K562 (cell line): ENCODE data around the gene HCRT. TPM values are rescaled to one million over a fixed set of nuclear protein-coding genes. Genes with fewer than 3 reads are reported as not detected.

ENCODE experiments used
- ATAC-seq: fragments of 200-7000 bp; cut with Tn5 transposase; 3 replicates; pipeline ENCODE4 v1.9.1; 2020; ENCODE audit warnings: moderate library complexity
- BruUV-seq: library from RNA; stranded (reverse); fragments of 400-500 nt; replicated peaks from 2 replicates; lab custom pipeline; 2021; lab: Mats Ljungman, UMichigan
- CTCF ChIA-PET: fragments of 300-600 bp; formaldehyde crosslinking; extraction: SDS; loops from one replicate; lab custom pipeline; 2021; ENCODE audit warnings: low intra/inter-chr PET ratio; lab: Yijun Ruan, JAX
- POLR2A ChIA-PET: fragments of 300-600, 350-650 bp; sonication (Branson Sonifier 250); formaldehyde crosslinking; extraction: SDS; loops from one replicate; lab custom pipeline; 2021; ENCODE audit warnings: antibody characterized with exemption, inconsistent platforms; lab: Yijun Ruan, JAX
- DNase-seq, 4 experiments: peaks; one replicate each; pipeline versions ENCODE4 v3.0.0 to v3.0.0-alpha.2; 2011 to 2018; ENCODE audit warnings: low spot score in 3 of 4, mixed read lengths in 3 of 4; ENCODE audit errors: extremely low read depth in 1 of 4
- FAIRE-seq: peaks from 2 replicates; lab custom pipeline; 2011; peaks lifted over from hg19 to GRCh38; lab: Jason Lieb, UNC
- H2AFZ ChIP-seq: 2 replicates; pipeline ENCODE4 v1.6.0; 2011; ENCODE audit warnings: low read depth, low read length, control low read depth, inconsistent platforms
- H3K27ac ChIP-seq: fragments of 200-600 bp; 3 replicates; pipeline ENCODE4 v1.8.0; 2011; ENCODE audit warnings: low read depth, mild to moderate bottlenecking, control low read depth, inconsistent platforms, low read length, moderate library complexity, mixed read lengths; ENCODE audit errors: extremely low read depth
- H3K27me3 ChIP-seq, 2 experiments: fragments of 300-600 bp in 1 of 2; 2 replicates in 1 of 2; 3 replicates in 1 of 2; pipeline versions ENCODE4 v1.6.0 to v1.8.0; 2011; ENCODE audit warnings: inconsistent platforms in 2 of 2, low read length in 2 of 2, mild to moderate bottlenecking in 1 of 2, mixed read lengths in 1 of 2, moderate library complexity in 1 of 2; ENCODE audit not compliant: control insufficient read depth in 2 of 2, insufficient read depth in 2 of 2
- H3K36me3 ChIP-seq: fragments of 300-600 bp; 3 replicates; pipeline ENCODE4 v1.8.0; 2011; ENCODE audit warnings: mild to moderate bottlenecking, low read length, inconsistent platforms; ENCODE audit not compliant: control insufficient read depth, insufficient read depth
- H3K4me1 ChIP-seq, 2 experiments: fragments of 200-600 bp in 1 of 2; replicated peaks in 1 of 2; 2 replicates in 1 of 2; 3 replicates in 1 of 2; pipeline versions ENCODE4 v1.5.1 to v1.8.0; 2011; ENCODE audit warnings: inconsistent platforms in 2 of 2, low read length in 2 of 2, mild to moderate bottlenecking in 1 of 2, mixed read lengths in 1 of 2, moderate library complexity in 1 of 2; ENCODE audit not compliant: control insufficient read depth in 2 of 2, insufficient read depth in 2 of 2
- H3K4me2 ChIP-seq: 2 replicates; pipeline ENCODE4 v1.6.1; 2011; ENCODE audit warnings: low read length, control low read depth, inconsistent platforms, mixed read lengths; ENCODE audit not compliant: insufficient read depth
- H3K4me3 ChIP-seq: fragments of 200-600 bp; sonication (generic), shearing (Covaris generic); 2 replicates; pipeline ENCODE4 v1.5.1; 2016; ENCODE audit warnings: control low read depth, inconsistent platforms
- H3K79me2 ChIP-seq: fragments of 200-600 bp; 3 replicates; pipeline ENCODE4 v1.8.0; 2011; ENCODE audit warnings: low read length, inconsistent platforms; ENCODE audit not compliant: control insufficient read depth, insufficient read depth
- H3K9ac ChIP-seq, 2 experiments: 2 replicates each; pipeline versions ENCODE4 v1.6.0 to v1.6.1; 2011; ENCODE audit warnings: low read depth in 2 of 2, low read length in 2 of 2, control low read depth in 1 of 2, inconsistent platforms in 1 of 2, mild to moderate bottlenecking in 1 of 2, mixed read lengths in 1 of 2; ENCODE audit not compliant: insufficient read depth in 1 of 2
- H3K9me1 ChIP-seq: one replicate; pipeline ENCODE4 v1.6.0; 2011; ENCODE audit warnings: inconsistent platforms, mild to moderate bottlenecking, low read length, moderate library complexity; ENCODE audit not compliant: control insufficient read depth, insufficient read depth
- H3K9me3 ChIP-seq: replicated peaks from 2 replicates; pipeline ENCODE4 v1.5.1; 2011; ENCODE audit warnings: low read depth, low read length, inconsistent platforms; ENCODE audit not compliant: control insufficient read depth, insufficient read depth
- H4K20me1 ChIP-seq: replicated peaks from 2 replicates; pipeline ENCODE4 v1.6.1; 2011; ENCODE audit warnings: low read length, inconsistent platforms, mixed read lengths; ENCODE audit not compliant: control insufficient read depth, insufficient read depth
- BDP1 ChIP-seq: IDR thresholded peaks from 3 replicates; pipeline ENCODE4 v1.6.1; 2011; ENCODE audit not compliant: insufficient read length, insufficient read depth
- C11orf30 ChIP-seq: fragments of 450-650 bp; IDR thresholded peaks from 2 replicates; pipeline ENCODE4 v1.6.1; 2016; ENCODE audit warnings: low read depth, mild to moderate bottlenecking
- CEBPG ChIP-seq, 3 experiments: fragments of 200-800 bp in 1 of 3; sonication (Bioruptor generic) in 1 of 3; sonication (generic) in 1 of 3; formaldehyde crosslinking in 1 of 3; IDR thresholded peaks in 2 of 3; conservative IDR thresholded peaks in 1 of 3; 2 replicates each; pipeline versions ENCODE4 v1.6.1 to v1.8.0; 2016 to 2022; ENCODE audit warnings: missing compliant biosample characterization in 2 of 3, missing genetic modification characterization in 2 of 3, mild to moderate bottlenecking in 1 of 3, missing genetic modification reagents in 1 of 3
- KLF6 ChIP-seq: fragments of 250-450 bp; sonication (Bioruptor Pico); IDR thresholded peaks from 2 replicates; pipeline ENCODE4 v1.4.0; 2020; ENCODE audit warnings: mild to moderate bottlenecking, moderate library complexity, borderline replicate concordance
- MBD2 ChIP-seq: sonication (generic); IDR thresholded peaks from 2 replicates; pipeline ENCODE4 v1.6.1; 2016; ENCODE audit warnings: low read depth, borderline replicate concordance
- PPARD ChIP-seq: fragments of 250-450 bp; sonication (Bioruptor Pico); IDR thresholded peaks from 2 replicates; pipeline ENCODE4 v1.8.0; 2022; ENCODE audit warnings: inconsistent platforms, mild to moderate bottlenecking, moderate library complexity
- PYGO2 ChIP-seq: fragments of 450-650 bp; IDR thresholded peaks from 2 replicates; pipeline ENCODE4 v1.6.1; 2016; ENCODE audit warnings: mild to moderate bottlenecking, missing genetic modification characterization, moderate library complexity, missing compliant biosample characterization
- RBM34 ChIP-seq: fragments of 200-400 bp; formaldehyde crosslinking; IDR thresholded peaks from 2 replicates; pipeline ENCODE4 v1.6.1; 2018; ENCODE audit warnings: low read length, borderline replicate concordance; ENCODE audit not compliant: insufficient read depth
- SAP30 ChIP-seq: fragments of 200-600 bp; sonication (generic); IDR thresholded peaks from 2 replicates; pipeline ENCODE4 v1.6.1; 2012; ENCODE audit warnings: borderline replicate concordance, low read depth, mild to moderate bottlenecking, moderate library complexity, low read length, control low read depth, inconsistent platforms; ENCODE audit not compliant: insufficient read depth, poor library complexity, severe bottlenecking
- TFAM ChIP-seq: fragments of 250-450 bp; sonication (Bioruptor Pico); conservative IDR thresholded peaks from 2 replicates; pipeline ENCODE4 v1.5.0; 2021; ENCODE audit warnings: mild to moderate bottlenecking, moderate library complexity
- ZFP1 ChIP-seq: fragments of 450-650 bp; formaldehyde crosslinking; IDR thresholded peaks from 2 replicates; pipeline ENCODE4 v1.4.0; 2020; ENCODE audit warnings: mild to moderate bottlenecking, mixed read lengths
- ZKSCAN1 ChIP-seq: fragments of 150-350 bp; IDR thresholded peaks from 2 replicates; pipeline ENCODE4 v1.6.1; 2016; ENCODE audit warnings: low read depth, low read length
- ZKSCAN8 ChIP-seq: fragments of 200-800 bp; sonication (Bioruptor generic); IDR thresholded peaks from 2 replicates; pipeline ENCODE4 v1.6.1; 2016; ENCODE audit warnings: missing genetic modification characterization, missing compliant biosample characterization
- ZNF124 ChIP-seq: sonication (generic); formaldehyde crosslinking; IDR thresholded peaks from 2 replicates; pipeline ENCODE4 v1.8.1; 2022; ENCODE audit warnings: missing genetic modification reagents
- ZNF224 ChIP-seq: sonication (generic); formaldehyde crosslinking; IDR thresholded peaks from 2 replicates; pipeline ENCODE4 v1.8.0; 2022; ENCODE audit warnings: mild to moderate bottlenecking, missing genetic modification reagents
- WGBS: fragments of 100-300 bp; shearing (Covaris generic); methylation state at CpG from one replicate; pipeline ENCODE4 v1.1.6; 2016; ENCODE audit warnings: low coverage, mixed read lengths; ENCODE audit not compliant: insufficient coverage; ENCODE audit errors: missing lambda C conversion rate; 5-methylcytosine and 5-hydroxymethylcytosine counted together
- in situ Hi-C: fragments of 300-500 bp; cut with MboI; formaldehyde crosslinking; loops from 4 replicates; pipeline ENCODE4 v1.15.0; 2018; ENCODE audit warnings: inconsistent platforms, mixed read lengths
- intact Hi-C: fragments of 100-400 bp; cut with micrococcal nuclease; formaldehyde crosslinking; loops from 2 replicates; pipeline ENCODE4 v1.14.2; 2022
- polyA plus RNA-seq, 8 experiments: library from polyadenylated mRNA; depleted of rRNA in 4 of 8; stranded (reverse) in 5 of 8; unstranded in 3 of 8; fragments of >200 nt; fragmentation: Nextera tagmentation in 2 of 8; fragmentation: Illumina TruSeq in 1 of 8; extraction: Ambion mirVana in 2 of 8; extraction: Trizol in 1 of 8; gene quantifications; 2 replicates each; pipeline versions ENCODE4 v1.2.1 to v1.2.3, GENCODE V29; 2011 to 2014; ENCODE audit warnings: inconsistent platforms in 1 of 8, missing spikeins in 1 of 8
- total RNA-seq, 7 experiments: library from RNA; depleted of rRNA in 6 of 7; stranded (reverse); fragments of >200 nt in 6 of 7; fragmentation: Illumina TruSeq in 2 of 7; extraction: Trizol in 2 of 7; gene quantifications; 2 replicates each; pipeline versions ENCODE4 v1.2.1 to v1.2.3, GENCODE V29; 2011 to 2021; ENCODE audit warnings: low replicate concordance in 1 of 7
- TF ChIP-seq, protein P1 (sequence below), 2 experiments: fragments of 150-350 bp in 1 of 2; IDR thresholded peaks; 2 replicates each; pipeline ENCODE4 v1.6.1; 2012 to 2016; ENCODE audit warnings: low read depth in 2 of 2, low read length in 2 of 2, mild to moderate bottlenecking in 1 of 2, moderate library complexity in 1 of 2
- TF ChIP-seq, protein P2 (sequence below): sonication (generic); IDR thresholded peaks from 2 replicates; pipeline ENCODE4 v1.6.1; 2016
- TF ChIP-seq, protein P3 (sequence below): IDR thresholded peaks from 3 replicates; pipeline ENCODE4 v1.6.1; 2011; ENCODE audit warnings: borderline replicate concordance, mild to moderate bottlenecking; ENCODE audit not compliant: insufficient read length, insufficient read depth

Gene HCRT
- total and polyA plus RNA-seq, 9 of the 15 experiments (the other 6 are each of a cell fraction or from before 2014, with no cell fraction given): not detected

DNA sequence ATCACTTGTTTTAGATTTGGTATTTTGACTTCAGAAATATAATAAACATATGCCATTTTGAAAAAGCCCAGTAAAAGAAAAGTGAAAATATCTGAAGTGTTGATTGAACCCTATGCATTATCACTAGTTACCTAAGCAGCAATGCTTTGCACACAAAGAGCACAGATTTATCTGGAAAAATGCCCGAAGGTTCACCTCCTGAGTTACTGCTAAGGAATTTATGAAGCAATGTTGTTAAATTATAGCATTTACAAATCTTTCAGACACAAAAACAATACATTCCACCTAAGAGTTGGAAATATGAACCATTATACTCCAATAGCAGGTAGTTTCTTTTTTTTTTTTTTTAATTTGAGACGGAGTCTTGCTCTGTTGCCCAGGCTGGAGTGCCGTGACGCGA is 47.9 kb upstream of the HCRT start:
- H3K9me1 ChIP-seq: no peaks in the 10 kb centered on the region
- H3K9ac ChIP-seq: no peak overlapping the region
- H3K27ac ChIP-seq: no peak overlapping the region
- CTCF ChIA-PET: no interaction called here
- POLR2A ChIA-PET: interaction anchor here (0.7 kb wide), 1 partner anchor 11 kb away, joined by 4 read pairs; no protein-coding TSS in a partner anchor
- no peaks in the 10 kb centered on the region for H3K9me3 ChIP-seq
- H3K79me2 ChIP-seq: peaks cover 84% of the 10 kb centered on the region
- no peak overlapping the region for H3K4me3 ChIP-seq
- H3K36me3 ChIP-seq: peaks cover 57% of the 10 kb centered on the region
- ATAC-seq: no peak
- no peak for FAIRE-seq
- H2AFZ ChIP-seq: no peak overlapping the region
- intact Hi-C loops: no loop called here
- DNase-seq: no peak
- no peaks in the 10 kb centered on the region; a peak in 1 of 5 replicates for H3K4me1 ChIP-seq
- H3K27me3 ChIP-seq: no peaks in the 10 kb centered on the region
- BruUV-seq: no TSS peak
- H4K20me1 ChIP-seq: no peaks in the 10 kb centered on the region
- in situ Hi-C loops: no loop called here
- no peak overlapping the region for H3K4me2 ChIP-seq
- 100% methylated on average over 1 of the region's 5 CpGs for WGBS
- no peak for TF ChIP-seq TFAM (CRISPR knock-in tag)
- no peak for TF ChIP-seq KLF6
- no peak for TF ChIP-seq SAP30
- no peak for TF ChIP-seq RBM34
- no peak for TF ChIP-seq BDP1
- TF ChIP-seq, protein P1, sequence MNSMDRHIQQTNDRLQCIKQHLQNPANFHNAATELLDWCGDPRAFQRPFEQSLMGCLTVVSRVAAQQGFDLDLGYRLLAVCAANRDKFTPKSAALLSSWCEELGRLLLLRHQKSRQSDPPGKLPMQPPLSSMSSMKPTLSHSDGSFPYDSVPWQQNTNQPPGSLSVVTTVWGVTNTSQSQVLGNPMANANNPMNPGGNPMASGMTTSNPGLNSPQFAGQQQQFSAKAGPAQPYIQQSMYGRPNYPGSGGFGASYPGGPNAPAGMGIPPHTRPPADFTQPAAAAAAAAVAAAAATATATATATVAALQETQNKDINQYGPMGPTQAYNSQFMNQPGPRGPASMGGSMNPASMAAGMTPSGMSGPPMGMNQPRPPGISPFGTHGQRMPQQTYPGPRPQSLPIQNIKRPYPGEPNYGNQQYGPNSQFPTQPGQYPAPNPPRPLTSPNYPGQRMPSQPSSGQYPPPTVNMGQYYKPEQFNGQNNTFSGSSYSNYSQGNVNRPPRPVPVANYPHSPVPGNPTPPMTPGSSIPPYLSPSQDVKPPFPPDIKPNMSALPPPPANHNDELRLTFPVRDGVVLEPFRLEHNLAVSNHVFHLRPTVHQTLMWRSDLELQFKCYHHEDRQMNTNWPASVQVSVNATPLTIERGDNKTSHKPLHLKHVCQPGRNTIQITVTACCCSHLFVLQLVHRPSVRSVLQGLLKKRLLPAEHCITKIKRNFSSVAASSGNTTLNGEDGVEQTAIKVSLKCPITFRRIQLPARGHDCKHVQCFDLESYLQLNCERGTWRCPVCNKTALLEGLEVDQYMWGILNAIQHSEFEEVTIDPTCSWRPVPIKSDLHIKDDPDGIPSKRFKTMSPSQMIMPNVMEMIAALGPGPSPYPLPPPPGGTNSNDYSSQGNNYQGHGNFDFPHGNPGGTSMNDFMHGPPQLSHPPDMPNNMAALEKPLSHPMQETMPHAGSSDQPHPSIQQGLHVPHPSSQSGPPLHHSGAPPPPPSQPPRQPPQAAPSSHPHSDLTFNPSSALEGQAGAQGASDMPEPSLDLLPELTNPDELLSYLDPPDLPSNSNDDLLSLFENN (IDR thresholded peaks at IDR 0.05; ENCODE audit: low read depth in 2 of 2, low read length in 2 of 2): no peak
- no peak for TF ChIP-seq ZKSCAN1
- no peak for TF ChIP-seq ZNF124 (CRISPR knock-in tag)
- no peak for TF ChIP-seq ZNF224 (CRISPR knock-in tag)
- TF ChIP-seq, protein P2, sequence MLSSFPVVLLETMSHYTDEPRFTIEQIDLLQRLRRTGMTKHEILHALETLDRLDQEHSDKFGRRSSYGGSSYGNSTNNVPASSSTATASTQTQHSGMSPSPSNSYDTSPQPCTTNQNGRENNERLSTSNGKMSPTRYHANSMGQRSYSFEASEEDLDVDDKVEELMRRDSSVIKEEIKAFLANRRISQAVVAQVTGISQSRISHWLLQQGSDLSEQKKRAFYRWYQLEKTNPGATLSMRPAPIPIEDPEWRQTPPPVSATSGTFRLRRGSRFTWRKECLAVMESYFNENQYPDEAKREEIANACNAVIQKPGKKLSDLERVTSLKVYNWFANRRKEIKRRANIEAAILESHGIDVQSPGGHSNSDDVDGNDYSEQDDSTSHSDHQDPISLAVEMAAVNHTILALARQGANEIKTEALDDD: no peak
- TF ChIP-seq, protein P3, sequence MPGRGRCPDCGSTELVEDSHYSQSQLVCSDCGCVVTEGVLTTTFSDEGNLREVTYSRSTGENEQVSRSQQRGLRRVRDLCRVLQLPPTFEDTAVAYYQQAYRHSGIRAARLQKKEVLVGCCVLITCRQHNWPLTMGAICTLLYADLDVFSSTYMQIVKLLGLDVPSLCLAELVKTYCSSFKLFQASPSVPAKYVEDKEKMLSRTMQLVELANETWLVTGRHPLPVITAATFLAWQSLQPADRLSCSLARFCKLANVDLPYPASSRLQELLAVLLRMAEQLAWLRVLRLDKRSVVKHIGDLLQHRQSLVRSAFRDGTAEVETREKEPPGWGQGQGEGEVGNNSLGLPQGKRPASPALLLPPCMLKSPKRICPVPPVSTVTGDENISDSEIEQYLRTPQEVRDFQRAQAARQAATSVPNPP: no peak
- no peak for TF ChIP-seq MBD2
- TF ChIP-seq PYGO2: no peak
- TF ChIP-seq C11orf30: no peak
- no peak for TF ChIP-seq ZFP1 (CRISPR knock-in tag)
- no peak for TF ChIP-seq ZKSCAN8 (CRISPR knock-in tag)
- TF ChIP-seq CEBPG (CRISPR knock-in tag; IDR thresholded peaks at IDR 0.05): no peak
- TF ChIP-seq CEBPG (tag; conservative IDR thresholded peaks at IDR 0.05 in 1 of 2, IDR thresholded peaks at IDR 0.05 in 1 of 2): no peak
- TF ChIP-seq PPARD (CRISPR knock-in tag): no peak
